Measurements from ENCODE around the gene SETBP1.

- TF ChIP-seq CTCF (IDR thresholded peaks at IDR 0.05 in 2 of 3, conservative IDR thresholded peaks at IDR 0.05 in 1 of 3; ENCODE audit: borderline replicate concordance in 1 of 3, insufficient read depth in 1 of 3, low read depth in 2 of 3, low read length in 2 of 3) (no peak), POLR2A (IDR thresholded peaks at IDR 0.05; ENCODE audit: borderline replicate concordance, extremely low read depth, insufficient read depth, insufficient read length) (no peak), REST (IDR thresholded peaks at IDR 0.05; ENCODE audit: low read depth) (no peak), EZH2phosphoT487 (IDR thresholded peaks at IDR 0.05; ENCODE audit: borderline replicate concordance) (no peak), RAD21 (IDR thresholded peaks at IDR 0.05; ENCODE audit: low read depth) (no peak), ZFX (IDR thresholded peaks at IDR 0.05) (no peak)
These were observed 54.4 kb downstream of the SETBP1 start for GRCh38 chr18:44735096-44735495.
